Motor neuron (in vitro differentiated cells): ENCODE results near the gene TTC13. TPM values are rescaled to one million over a fixed set of nuclear protein-coding genes. Genes with fewer than 3 reads are reported as not detected.
"Not testable (repeated sequence)": the region's sequence is repeated elsewhere in the genome, so short reads cannot be mapped to it uniquely, and the experiment has no call there.

Source experiments
- ATAC-seq, 8 experiments: fragments of 200-7000 bp; cut with Tn5 transposase; replicated peaks in 6 of 8; 2 replicates each; pipeline ENCODE4 v1.8.0; 2021; ENCODE audit warnings: mild to moderate bottlenecking in 8 of 8, moderate library complexity in 8 of 8
- H3K27ac ChIP-seq, 2 donors: fragments of 250-450 bp; sonication (Bioruptor Pico); 2 replicates each; pipeline ENCODE4 v1.9.0; 2021; ENCODE audit warnings: antibody characterized with exemption in 2 of 2, mild to moderate bottlenecking in 2 of 2, moderate library complexity in 1 of 2
- H3K4me1 ChIP-seq, 2 donors: fragments of 250-450 bp; sonication (Bioruptor Pico); replicated peaks in 1 of 2; 2 replicates each; pipeline ENCODE4 v1.6.1; 2021; ENCODE audit warnings: antibody characterized with exemption in 2 of 2, mild to moderate bottlenecking in 2 of 2, moderate library complexity in 1 of 2
- H3K4me3 ChIP-seq, 5 donors: fragments of 250-450 bp; sonication (Bioruptor Pico); 2 replicates each; pipeline ENCODE4 v1.9.0; 2021; ENCODE audit warnings: antibody characterized with exemption in 5 of 5, mild to moderate bottlenecking in 5 of 5, moderate library complexity in 4 of 5
- WGBS, 10 experiments: fragments of 450-650 bp; shearing (Covaris generic); methylation state at CpG; one replicate each; pipeline ENCODE4 v1.0.0; 2022; 5-methylcytosine and 5-hydroxymethylcytosine counted together
- in situ Hi-C, 9 experiments: fragments of 400-800 bp; cut with MboI; loops; one replicate each; pipeline ENCODE4 v1.15.0; 2021; ENCODE audit warnings: low sequenced_read_pairs in 9 of 9, low pct_unique_long_range_greater_than_20kb in 2 of 9; ENCODE audit not compliant: unreplicated experiment in 9 of 9
- total RNA-seq, 8 experiments: library from RNA; unstranded; fragments of 300-600 nt; gene quantifications; 2 replicates each; pipeline versions ENCODE4 v1.2.3 to v1.2.4, GENCODE V29; 2022

TTC13 gene
- total RNA-seq, 8 experiments from 2014 or later = 9.8 to 36.9 (median 24.8) TPM

DNA sequence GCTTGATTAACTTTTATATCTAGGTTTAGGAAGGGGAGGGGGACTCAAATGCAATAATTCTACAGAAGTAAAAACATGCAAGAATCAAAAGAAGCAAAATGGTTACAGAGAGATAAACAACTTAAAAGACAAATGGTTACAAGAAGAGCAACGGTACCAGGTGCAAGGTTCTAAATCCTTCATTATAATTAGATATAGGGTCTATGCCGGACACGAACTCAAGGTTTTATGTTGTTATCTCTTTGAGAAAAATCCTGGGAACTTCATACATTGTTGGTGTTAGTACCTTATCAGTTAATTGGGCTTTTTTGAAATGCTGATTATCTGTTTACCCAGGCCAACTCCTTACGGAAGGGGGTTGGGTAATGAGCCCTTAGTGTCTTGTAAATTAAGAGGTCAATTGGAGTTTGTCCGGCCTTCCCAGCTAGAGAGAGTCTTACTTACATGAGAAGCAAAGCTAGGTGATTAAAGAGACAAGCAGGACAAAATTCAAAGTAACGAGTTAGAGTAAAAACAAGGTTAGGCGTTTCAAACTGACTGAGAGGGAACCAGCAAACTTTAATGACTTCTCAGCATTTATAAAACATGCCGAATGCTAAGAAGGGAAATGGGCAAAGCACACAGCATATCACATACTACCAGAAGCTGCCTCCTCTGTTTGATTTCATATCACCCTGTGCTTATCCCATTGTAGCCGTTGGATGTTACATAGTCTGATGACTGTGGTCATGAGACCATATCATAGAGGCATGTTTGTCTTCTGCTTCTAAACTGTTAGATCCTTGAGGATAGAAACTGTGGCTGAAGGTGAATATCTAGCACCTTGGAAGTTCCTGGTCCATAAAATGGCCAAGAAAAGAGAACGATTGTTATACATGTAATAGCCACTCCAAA, 6.2 kb upstream of the TTC13 start:
- in situ Hi-C loops, H3K4me3 ChIP-seq, H3K27ac ChIP-seq: not testable (repeated sequence)
- peak in 3 of 8 experiments; percentile 7 to 53 (median 39) for ATAC-seq
- peaks cover 6 to 14% of the 10 kb centered on the region in 2 donors for H3K4me1 ChIP-seq
- 14 to 83% (median 50%) methylated on average over 1 to 9 of the region's 10 CpGs for WGBS, 10 experiments

DNA sequence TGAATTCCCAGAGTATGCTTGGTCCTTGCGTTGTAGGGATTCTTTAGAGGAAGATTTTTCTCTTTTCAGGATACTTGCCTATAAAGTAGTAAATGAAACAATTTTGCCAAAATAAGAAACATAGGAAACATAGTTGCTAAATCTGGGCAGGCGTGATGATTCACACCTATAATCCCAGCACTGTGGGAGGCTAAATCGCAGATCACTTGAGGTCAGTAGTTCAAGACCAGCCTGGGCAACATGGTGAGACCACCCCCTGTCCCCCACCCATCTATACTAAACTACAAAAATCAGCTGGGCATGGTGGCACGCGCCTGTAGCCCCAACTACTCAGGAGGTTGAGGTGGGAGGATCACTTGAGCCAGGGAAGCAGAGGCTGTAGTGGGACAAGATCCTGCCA, 5.2 kb upstream of the TTC13 start:
- no peak for ATAC-seq
- Histone ChIP-seq H3K4me3 (no peak overlapping the region), H3K4me1 (peaks cover 6 to 17% of the 10 kb centered on the region in 2 donors), H3K27ac (no peak overlapping the region)
- in situ Hi-C loops = no loop called here
- WGBS, 10 experiments = 73 to 100% (median 87%) methylated on average over 1 to 5 of the region's 5 CpGs; no CpG with 5 or more reads in 1 of the 10 experiments

DNA sequence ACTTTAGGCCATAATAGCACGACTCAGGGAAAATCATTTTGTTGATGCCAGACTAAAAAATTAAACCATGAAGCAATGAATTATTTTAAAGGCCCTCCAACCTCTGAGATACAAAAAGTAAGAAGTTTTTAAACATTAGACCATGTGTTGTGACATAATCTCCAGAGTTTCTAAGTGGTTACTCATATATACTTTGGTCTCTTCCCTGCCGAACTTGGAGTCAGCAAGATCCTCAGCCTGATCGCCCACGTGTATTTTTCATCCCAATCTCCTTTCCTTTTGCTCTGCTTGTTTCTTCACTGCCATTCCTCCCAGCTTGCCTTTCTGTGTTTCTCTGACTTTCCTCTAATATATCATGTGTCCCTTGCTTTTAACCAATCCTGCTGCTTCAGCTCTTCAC, 4.0 kb upstream of the TTC13 start:
- H3K4me3 ChIP-seq = no peak overlapping the region
- in situ Hi-C loops = no loop called here
- H3K27ac ChIP-seq = no peak overlapping the region
- peaks cover 6 to 17% of the 10 kb centered on the region in 2 donors for H3K4me1 ChIP-seq
- no peak for ATAC-seq
- WGBS, 10 experiments = 56 to 90% (median 76%) methylated on average over 1 to 4 of the region's 4 CpGs

DNA sequence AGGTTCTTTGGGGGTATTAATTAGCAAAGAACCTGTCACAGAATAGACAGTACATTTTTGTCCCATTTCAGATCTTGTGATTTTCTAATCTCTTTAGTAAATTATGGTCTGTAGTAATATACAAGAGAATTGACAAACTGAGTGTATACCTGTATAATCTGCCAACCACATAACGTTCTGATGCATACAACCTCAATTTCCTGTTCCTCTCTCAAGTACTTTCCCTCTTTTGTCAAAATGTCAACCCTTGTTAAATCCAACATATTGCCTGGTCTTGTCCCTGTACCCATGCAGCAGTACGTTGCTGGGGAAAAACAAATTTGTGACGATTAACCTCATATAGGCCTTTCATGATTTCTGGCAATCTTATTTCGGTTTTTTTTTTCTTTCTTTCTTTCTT, 1.3 kb upstream of the TTC13 start:
- H3K27ac ChIP-seq = no peak overlapping the region
- no peak for ATAC-seq
- peak overlapping the region; percentile 56 to 93 (median 70) for H3K4me3 ChIP-seq
- peaks cover 7 to 20% of the 10 kb centered on the region in 2 donors for H3K4me1 ChIP-seq
- in situ Hi-C loops = no loop called here
- WGBS, 10 experiments = 67 to 97% (median 86%) methylated on average over 1 to 4 of the region's 4 CpGs; no CpG with 5 or more reads in 1 of the 10 experiments

DNA sequence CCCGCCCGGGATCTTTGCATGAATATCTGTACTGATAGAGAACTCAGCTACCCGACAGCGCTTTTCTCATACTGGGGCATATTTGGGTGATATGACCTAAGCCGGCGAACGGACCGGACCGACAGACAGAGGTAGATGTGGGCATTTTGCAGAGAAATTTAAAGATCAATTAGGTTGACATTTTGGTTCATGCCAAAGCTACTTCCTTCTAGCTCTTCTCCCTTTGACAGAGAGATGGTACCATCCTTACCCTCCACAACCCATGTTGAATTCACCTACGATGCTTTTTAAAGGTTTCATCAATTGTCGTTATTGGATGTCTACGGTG, 692 bp upstream of the TTC13 start:
- WGBS, 10 experiments = 0 to 67% (median 2%) methylated on average over 1 to 12 of the region's 12 CpGs; no CpG with 5 or more reads in 1 of the 10 experiments
- in situ Hi-C loops = no loop called here
- H3K4me3 ChIP-seq = peak overlapping the region; percentile 56 to 93 (median 70)
- no peak for ATAC-seq
- H3K4me1 ChIP-seq = peaks cover 6 to 17% of the 10 kb centered on the region in 2 donors
- H3K27ac ChIP-seq = peak overlapping the region; percentile 58 to 77

DNA sequence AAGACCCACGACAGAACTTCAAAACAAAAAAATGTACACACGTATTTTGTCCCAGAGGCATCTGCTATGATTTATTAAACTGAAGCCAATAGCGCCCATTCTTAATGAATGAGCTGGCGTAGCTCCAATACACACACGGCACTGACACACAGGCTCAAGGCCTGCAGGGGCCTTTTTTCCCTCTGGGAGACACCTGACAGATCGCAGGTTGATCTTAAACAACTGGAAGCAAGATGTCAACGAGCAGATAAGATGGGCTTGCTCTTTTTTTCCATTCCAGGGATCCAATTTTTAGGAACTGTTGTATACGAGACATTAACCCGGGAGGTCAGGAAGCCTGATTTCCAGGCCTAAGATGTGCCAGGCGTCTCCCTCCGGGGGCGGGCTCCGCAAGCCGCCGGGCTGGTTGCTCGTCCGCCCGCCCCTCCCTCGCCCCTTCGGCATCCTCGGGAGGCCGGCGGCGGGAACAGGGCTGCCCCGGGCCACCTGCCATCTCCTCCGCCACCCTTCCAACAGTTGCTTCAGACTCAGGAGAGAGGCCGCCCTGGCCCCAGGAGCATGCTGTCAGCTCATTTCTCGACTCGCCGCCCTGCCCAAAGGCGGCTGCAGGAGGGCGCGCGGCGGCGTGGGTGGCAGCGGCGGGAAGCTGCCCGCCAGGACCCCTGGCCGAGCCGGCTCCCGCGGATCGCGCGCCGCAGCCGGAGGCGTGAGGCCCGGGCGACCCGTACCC, 735 bp downstream of the TTC13 start:
- 0 to 14% (median 4%) methylated on average over 1 to 24 of the region's 52 CpGs; no CpG with 5 or more reads in 3 of the 10 experiments for WGBS, 10 experiments
- in situ Hi-C loops = no loop called here
- H3K4me3 ChIP-seq = peak overlapping the region; percentile 54 to 93 (median 70)
- H3K4me1 ChIP-seq = peaks cover 6 to 17% of the 10 kb centered on the region in 2 donors
- ATAC-seq = peak; percentile 7 to 28 (median 13)
- peak overlapping the region; percentile 46 to 71 for H3K27ac ChIP-seq

DNA sequence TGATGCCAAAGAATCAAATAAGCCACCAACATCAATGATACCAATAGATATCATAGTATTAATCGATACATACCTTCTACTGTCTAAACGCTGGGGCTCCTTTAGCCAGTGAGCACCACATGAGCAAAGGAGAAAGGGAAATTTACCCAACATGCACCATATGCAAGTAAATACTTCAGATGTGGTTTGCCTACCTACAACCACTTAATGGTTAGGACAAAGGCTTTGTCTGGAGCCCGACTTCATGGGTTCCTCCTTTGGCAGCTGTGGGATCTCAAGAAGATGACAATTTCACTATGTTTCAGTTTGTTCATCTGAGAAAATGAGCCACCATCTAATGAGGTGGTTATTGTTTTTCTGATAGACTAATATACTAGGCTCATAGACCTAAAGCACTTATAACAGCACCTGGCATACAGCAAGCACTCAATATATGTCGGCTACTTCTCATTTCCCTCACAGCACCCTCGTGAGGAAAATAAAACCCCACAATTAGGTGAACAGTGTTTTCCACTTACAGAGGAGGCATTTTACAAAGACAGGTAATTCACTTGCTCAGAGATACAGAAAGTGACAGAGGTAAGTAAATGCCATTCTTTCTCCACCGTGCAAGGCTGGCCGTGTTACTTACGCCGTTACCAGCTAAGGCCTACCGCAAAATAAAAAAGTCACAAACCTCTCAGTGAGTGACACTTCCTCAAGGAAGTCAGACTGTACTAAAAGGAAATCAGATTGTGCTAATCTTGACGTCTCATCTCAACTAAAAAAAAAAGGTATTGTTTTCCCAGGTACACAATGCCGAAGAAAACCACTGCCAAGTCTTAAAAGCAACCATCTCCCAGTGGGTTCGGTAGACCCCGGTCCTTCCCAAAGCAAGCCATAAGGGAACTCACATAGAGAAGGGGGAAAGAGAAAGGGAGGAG, 1.6 kb downstream of the TTC13 start:
- in situ Hi-C loops = no loop called here
- Histone ChIP-seq H3K4me1 (peaks cover 6 to 17% of the 10 kb centered on the region in 2 donors), H3K4me3 (peak overlapping the region; percentile 54 to 93 (median 70)), H3K27ac (peak overlapping the region; percentile 46 to 71)
- 77 to 98% (median 86%) methylated on average over 3 to 14 of the region's 14 CpGs for WGBS, 10 experiments
- no peak for ATAC-seq

DNA sequence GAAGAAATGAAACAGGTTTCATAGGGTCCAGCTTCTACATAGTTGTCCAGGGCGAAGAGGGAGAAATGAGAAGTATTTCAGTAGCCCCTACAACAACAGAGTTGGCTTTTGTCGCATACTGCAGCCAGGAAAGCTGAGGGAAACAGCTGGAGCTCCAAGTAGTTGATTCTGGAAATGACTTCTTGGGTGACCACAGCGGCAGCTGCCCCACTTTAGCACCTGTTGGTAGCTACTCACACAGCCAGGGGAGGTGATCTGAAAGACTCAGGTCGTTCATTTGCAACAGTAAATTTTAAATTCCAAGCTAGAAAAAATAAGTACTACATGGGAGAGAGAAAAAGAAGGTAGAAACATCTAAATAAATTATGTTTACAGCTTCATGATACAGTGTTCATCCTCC, 2.3 kb downstream of the TTC13 start:
- 60 to 100% (median 96%) methylated on average over 1 to 3 of the region's 4 CpGs for WGBS, 10 experiments
- Histone ChIP-seq H3K4me3 (no peak overlapping the region), H3K4me1 (peaks cover 6 to 20% of the 10 kb centered on the region in 2 donors), H3K27ac (no peak overlapping the region)
- in situ Hi-C loops = no loop called here
- ATAC-seq = no peak

DNA sequence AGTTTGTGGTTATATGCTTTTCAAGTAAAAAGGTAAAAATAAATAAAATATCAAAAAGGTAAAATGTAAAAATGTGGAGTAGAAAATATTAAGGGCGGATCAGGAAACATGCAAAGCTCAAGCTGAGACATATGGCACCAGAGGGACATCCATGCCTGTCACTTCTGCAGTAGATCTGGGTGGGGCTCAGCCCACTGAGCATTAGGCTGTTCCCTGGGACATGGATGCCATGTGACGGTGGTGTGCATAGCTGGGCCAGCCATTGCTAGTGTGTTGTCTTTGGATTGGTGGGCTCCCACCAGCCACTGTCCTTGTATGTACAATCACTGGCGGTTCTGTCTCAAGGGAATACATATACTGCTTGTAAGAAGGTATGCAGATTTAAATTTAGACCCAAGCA, 3.0 kb downstream of the TTC13 start:
- Histone ChIP-seq H3K4me1 (peaks cover 6 to 20% of the 10 kb centered on the region in 2 donors), H3K27ac (no peak overlapping the region), H3K4me3 (no peak overlapping the region)
- no peak for ATAC-seq
- in situ Hi-C loops = no loop called here
- WGBS, 10 experiments = 50 to 100% (median 86%) methylated on average over 1 to 3 of the region's 3 CpGs; no CpG with 5 or more reads in 2 of the 10 experiments

DNA sequence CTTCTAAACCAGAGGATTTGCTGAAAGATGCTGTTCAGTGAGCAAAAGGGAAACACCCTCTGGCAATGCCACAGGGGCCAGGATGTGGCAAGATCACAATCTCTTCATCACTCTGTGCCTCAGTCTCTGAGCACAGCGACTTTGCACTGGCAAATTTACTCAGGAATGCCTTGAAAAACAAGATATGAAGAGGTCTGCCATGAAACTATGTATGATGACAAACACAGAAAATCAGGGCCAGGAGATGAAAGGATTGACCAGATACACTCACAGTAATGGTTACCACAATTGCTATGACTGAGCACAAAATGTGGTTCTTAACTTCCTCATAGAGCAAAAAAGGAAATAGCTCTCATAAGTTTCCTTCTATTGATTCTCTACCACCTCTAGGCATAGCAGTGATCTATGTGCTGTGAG, 5.8 kb downstream of the TTC13 start:
- 40 to 100% (median 80%) methylated on average over 1 of the region's 1 CpG; no CpG with 5 or more reads in 3 of the 10 experiments for WGBS, 10 experiments
- H3K4me3 ChIP-seq = no peak overlapping the region
- in situ Hi-C loops = no loop called here
- peaks cover 6 to 12% of the 10 kb centered on the region in 2 donors for H3K4me1 ChIP-seq
- no peak overlapping the region for H3K27ac ChIP-seq
- ATAC-seq = no peak

DNA sequence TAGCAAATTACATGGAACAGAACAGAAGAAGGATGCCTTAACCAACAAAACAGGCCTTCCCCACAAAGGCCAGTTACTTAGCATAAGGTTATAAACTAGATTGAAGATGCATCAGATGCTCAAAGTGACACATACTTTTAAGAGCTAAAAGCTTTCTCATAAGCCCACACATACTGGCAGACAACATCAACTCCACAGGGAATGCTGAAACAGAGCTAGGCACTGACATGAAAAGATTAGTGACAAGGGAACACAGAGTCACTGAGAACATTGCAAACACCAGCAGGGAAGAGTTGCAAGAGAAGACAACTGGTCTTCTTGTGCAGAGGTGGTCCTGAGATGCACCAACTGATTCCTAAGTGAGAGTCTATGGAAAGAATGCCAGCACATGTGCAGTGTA, 6.9 kb downstream of the TTC13 start:
- in situ Hi-C loops = no loop called here
- Histone ChIP-seq H3K4me3 (no peak overlapping the region), H3K4me1 (peaks cover 0 to 3% of the 10 kb centered on the region in 2 donors), H3K27ac (no peak overlapping the region)
- ATAC-seq = peak in 1 of 8 experiments; percentile 46

DNA sequence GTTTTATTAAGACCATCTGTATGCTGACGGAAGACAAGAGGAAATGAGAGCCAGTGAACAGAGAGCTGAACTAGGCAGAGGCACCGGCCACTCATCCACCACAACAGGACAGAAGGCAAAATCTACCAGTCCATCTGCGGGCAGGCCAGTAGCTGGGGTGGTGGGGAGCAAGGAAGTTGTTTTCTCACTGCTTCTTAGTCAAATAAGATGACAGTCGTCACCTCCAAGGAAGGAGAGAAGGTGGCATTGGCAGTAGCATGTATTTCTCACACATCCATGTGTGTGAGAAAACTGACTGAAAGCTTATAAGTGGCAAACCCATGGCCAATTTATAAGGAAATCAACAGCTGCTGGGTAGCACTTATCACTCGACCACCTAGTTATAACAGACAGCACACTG, 8.2 kb downstream of the TTC13 start:
- in situ Hi-C loops = no loop called here
- Histone ChIP-seq H3K4me1 (peaks cover 0 to 3% of the 10 kb centered on the region in 2 donors), H3K4me3 (no peak overlapping the region), H3K27ac (no peak overlapping the region)
- no peak for ATAC-seq
- 76 to 100% (median 91%) methylated on average over 1 to 5 of the region's 5 CpGs; no CpG with 5 or more reads in 2 of the 10 experiments for WGBS, 10 experiments
